ENCODE results near the gene CHMP3.
"Not testable (repeated sequence)": the region's sequence is repeated elsewhere in the genome, so short reads cannot be mapped to it uniquely, and the experiment has no call there.

CHMP3 gene

DNA sequence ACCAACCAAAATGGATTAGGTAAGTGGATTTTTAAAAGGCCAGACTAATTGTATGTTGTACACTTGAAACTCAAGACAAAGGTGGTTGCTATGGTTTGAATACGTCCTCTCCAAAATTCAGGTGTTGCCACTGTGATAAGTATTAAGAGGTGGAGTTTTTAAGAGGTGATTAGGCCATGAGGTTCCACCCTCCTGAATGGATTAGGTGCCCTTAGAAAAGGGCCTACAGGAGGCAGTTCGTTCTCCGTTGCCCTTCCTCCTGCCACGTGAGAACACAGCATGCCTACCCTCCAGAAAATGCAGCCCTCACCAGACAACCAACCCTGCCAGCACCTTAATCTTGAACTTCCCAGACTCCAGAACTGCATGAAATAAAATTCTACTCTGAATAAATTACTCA lies 51.2 kb downstream of the CHMP3 start:
- DNase-seq (ENCODE audit: low read depth, low spot score) = no peak

- DNase-seq (ENCODE audit: low read depth, low spot score) = no peak
These were observed 52.8 kb downstream of the CHMP3 start for GRCh38 chr2:86510436-86510933.

- DNase-seq (ENCODE audit: low read depth, low spot score) = no peak
These were observed 55.6 kb downstream of the CHMP3 start for GRCh38 chr2:86507600-86507999.

GRCh38 chr2:86500325-86501083 lies 62.7 kb downstream of the CHMP3 start:
- no peak for DNase-seq (ENCODE audit: low read depth, low spot score)

- no peak for DNase-seq (ENCODE audit: low read depth, low spot score)
These were observed 63.9 kb downstream of the CHMP3 start for GRCh38 chr2:86499326-86499725.

DNA sequence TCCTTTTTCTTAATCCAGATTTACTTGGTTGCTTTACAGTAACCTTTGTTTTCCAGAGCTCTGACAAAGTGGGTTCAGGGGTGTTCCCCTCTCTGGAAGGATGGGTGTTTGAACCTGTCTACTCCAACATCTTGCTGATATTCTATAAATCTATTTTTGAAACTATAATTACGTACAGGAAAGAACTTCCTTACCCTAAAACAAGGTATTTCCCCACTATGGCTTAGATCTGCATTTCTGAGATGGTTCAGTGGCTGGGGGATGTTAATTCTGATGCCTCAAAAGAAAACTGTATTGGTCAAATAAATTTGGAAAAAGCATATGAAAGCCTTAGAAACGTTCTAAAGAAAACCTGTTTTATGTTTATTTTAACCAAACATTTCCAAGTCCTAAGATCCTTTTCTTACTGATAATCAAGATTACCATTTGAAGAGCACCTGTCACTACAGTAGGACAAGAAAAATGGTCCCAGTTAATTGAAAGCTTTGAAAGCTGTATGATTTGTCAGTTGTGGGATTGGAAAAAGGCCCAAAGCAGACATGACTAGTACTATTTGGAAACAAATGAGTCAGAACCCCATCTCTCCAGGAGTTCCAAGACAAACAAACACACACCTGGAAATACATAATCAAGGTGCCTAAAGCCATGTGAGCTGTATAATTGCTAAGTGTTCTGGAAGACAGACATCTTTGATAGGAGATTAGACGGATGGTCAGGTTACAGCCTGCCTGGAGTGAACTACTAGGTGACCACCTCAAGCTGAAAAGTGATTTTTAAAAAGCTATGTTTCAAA lies 64.6 kb downstream of the CHMP3 start:
- no peak for DNase-seq (ENCODE audit: low read depth, low spot score)

GRCh38 chr2:86496391-86496790 lies 66.9 kb downstream of the CHMP3 start:
- not testable (repeated sequence) for DNase-seq (ENCODE audit: low read depth, low spot score)

GRCh38 chr2:86492048-86492453 lies 71.2 kb downstream of the CHMP3 start:
- DNase-seq (ENCODE audit: low read depth, low spot score) = no peak

DNA sequence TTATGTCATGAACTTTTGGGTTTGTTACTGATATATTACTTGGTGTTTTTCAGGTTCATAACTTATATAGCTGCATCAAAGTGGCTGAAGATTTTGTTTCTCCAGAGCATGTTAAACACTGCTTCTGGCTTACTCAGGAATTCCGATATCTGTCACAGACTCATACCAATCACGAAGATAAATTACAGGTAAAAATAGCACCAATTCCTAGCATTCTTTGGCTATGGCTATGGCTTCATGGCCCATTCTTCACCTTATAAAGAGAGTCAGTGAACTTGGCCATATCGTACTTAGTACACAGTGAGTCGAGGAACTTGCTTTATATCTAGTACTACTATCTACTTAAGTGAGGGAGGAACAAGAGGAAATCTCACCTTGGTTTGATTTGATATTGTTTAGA lies 72.2 kb downstream of the CHMP3 start:
- DNase-seq (ENCODE audit: low read depth, low spot score) = no peak

DNA sequence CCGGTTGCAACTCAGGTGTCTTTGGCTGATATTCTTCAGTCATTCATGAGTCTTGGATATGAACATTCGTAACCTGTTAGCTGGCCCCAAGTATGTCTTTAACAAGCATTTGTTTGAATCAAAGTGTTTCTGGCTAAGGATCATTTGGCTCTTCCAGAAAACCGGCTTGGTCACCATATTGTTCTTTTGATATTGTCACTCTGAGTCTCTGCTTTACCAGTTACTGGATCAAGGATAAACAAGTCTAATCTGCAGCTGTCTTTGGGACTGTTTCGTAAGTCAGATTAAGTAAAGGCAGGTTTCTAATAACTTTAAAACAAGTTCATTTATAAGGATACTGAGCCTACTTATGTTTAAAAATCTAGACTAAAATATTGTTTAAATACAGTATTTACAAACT lies 73.0 kb downstream of the CHMP3 start:
- no peak for DNase-seq (ENCODE audit: low read depth, low spot score)

DNA sequence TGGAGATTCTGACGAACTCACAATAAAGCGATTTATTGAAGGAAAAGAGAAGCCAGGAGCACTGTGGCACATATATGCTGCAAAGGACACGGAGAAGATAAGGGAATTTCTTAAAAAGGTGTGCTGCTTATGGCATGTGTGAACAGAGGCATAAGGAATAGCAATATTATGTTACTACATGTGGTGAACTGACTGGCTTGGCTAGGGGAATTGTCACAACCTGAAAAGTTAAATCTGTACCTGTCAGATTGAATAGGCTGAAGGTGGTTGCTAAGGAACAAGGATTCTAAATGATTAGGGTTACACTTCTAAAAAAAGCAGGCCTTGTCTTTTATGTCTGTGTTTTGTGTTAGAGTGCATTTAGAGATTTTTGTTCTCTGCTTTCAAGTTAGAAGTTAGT lies 73.7 kb downstream of the CHMP3 start:
- DNase-seq (ENCODE audit: low read depth, low spot score) = no peak

DNA sequence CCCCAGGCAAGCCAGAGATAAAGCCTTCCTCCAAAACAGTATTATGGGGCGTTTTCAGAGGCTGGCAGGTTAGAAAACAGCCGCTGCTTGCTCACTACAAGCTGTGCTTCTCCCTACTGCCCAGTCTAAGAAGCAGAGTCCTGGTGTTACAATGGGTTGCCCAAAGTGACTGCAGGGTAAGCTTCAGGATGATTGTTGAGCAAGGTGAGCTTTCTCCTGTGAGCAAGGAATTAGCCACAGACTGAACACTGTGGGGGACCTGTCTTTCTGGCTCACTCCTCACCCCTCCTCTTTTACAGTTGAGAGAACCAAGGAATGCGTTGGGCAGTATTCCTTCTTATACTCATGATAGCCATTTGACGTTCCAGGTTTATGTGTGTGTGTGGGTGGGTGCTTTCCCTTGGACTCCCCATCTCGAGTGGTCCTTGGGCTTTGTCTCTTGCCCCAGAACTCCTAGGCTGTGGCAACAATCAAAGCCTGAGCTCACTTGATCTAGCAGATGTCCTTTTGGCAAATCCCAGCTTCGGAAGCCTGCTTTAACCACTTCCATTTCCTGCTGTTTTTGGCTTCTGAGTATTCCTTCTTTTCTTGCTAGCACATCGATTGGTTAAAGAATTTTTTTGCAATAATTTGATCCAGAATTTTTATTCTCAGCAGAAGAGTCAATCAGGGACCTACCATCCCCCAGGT lies 74.5 kb downstream of the CHMP3 start:
- DNase-seq (ENCODE audit: low read depth, low spot score) = no peak

DNA sequence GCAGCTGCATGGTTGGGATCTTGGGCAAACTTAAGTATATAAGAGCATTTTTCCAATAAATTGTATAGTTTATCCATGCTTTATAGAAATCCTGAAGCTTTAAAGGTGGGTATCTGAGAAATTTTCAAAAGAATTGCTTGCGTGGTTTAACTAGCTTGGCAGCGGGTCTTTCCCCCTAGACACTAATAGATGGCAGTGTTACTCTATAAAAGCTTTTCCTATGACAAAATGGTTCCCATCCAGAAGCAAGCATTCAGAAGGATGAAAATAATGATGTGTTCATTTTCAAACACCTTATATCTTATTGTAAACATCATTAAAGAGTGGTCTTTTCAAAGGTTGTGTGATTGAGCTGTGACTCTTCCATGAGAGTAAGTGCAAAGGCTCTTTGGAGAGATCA lies 76.2 kb downstream of the CHMP3 start:
- DNase-seq (ENCODE audit: low read depth, low spot score) = no peak

- DNase-seq (ENCODE audit: low read depth, low spot score) = no peak
These were observed 77.4 kb downstream of the CHMP3 start for GRCh38 chr2:86485802-86486201.

- no peak for DNase-seq (ENCODE audit: low read depth, low spot score)
These were observed 78.1 kb downstream of the CHMP3 start for GRCh38 chr2:86485103-86485502.

DNA sequence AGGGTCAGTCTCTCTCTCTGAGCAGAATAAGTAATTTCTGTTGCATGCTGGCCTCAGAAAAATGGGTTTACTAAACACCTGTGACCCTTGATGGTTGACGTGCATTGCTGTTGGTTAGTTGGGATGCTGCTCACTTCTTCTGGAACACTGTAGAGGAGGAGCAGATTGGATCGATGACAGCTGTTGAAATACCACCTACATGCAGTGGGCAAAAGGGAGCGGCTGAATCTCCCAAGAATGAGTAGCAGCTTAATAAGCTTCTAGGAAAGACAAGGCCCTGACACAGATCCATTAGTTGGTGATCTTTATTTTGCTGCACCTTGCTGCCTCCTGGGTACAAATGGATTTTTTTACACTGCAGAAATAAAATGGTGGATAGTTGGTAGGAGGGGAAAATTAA lies 78.9 kb downstream of the CHMP3 start:
- DNase-seq (ENCODE audit: low read depth, low spot score) = no peak

DNA sequence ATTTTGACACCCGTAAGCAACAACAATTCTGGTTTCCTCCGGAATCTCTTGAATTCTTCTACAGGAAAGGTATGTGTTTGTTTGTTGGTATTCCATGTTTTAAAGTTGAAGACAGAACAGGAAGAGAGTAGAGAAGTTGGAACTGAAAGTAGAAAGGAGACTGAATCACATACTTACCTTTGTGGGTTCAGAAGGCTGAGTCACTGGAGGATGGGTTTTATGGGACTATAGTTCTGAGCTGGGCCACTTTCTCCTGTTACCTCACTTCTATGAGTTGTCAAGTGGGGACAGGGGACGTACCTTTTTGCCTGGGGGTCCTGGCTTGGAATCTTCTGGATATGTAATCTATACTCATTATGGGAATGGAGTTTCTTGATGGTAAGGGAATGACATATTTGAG lies 81.2 kb downstream of the CHMP3 start:
- DNase-seq (ENCODE audit: low read depth, low spot score) = no peak

- no peak for DNase-seq (ENCODE audit: low read depth, low spot score)
These were observed 83.1 kb downstream of the CHMP3 start for GRCh38 chr2:86480105-86480504.

GRCh38 chr2:86477349-86477748 lies 85.9 kb downstream of the CHMP3 start:
- no peak for DNase-seq (ENCODE audit: low read depth, low spot score)

DNA sequence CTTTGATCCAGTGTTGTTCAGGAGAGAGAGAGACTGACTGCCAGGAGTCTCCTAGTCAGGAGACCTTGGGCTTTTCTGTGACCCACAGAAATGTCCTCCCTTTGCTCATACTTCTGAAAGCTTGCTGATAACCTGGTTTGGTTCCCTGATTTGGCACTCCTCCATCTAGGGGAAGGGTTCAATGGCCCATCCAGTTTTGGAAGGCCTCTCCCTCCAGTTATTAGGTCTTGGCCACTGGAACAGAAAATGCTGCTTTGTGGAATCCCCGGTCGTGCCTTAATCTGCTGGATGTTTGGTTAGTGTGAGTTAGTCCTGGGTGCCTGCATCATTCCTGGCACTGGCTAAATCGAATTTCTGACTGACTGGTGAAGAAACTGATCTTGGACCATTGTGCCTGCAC lies 86.3 kb downstream of the CHMP3 start:
- no peak for DNase-seq (ENCODE audit: low read depth, low spot score)

DNA sequence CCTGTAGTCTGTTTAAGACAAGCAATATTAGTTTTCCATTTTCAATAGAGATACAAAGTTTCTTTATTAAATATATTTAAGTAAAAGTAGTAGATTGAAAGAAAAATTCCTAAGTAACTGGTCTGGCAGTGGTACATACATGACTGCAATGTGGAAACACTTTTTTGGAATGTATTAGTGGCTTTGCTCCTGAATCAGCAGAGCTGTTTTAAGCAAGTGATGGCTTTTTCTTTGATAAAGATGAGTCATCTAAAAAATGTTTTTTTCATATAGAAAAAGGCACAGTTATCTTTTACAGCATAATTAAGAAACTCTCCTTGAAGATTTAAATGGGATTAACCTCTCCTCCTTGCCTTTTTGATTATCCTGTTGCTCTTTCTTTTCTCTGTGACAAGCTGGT lies 87.2 kb downstream of the CHMP3 start:
- DNase-seq (ENCODE audit: low read depth, low spot score) = no peak

DNA sequence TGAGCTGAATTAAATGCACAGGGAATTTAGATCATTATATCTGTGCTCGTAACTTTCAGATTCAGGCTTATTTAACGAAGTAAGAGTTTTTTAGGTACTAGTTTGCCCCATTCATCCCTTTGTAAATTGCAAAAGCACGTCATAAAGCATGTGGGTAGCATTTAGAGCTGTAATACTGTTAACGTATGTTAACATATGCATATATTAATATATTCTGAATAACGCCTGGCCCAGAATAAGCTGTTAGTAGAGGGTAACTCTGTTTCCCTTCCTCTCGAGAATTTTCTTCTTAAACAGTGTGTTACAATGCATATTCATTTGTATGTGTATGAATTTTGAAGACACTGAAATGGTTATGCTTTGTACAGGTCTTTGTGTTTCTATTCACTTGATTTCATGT lies 91.6 kb downstream of the CHMP3 start:
- DNase-seq (ENCODE audit: low read depth, low spot score) = no peak
